Activated B cell treated with CpG ODN at 0.5 μM for 24 hours (primary cell): ENCODE measurements around the gene IGFL1. TPM values are rescaled to one million over a fixed set of nuclear protein-coding genes. Genes with fewer than 3 reads are reported as not detected.
"Not testable (repeated sequence)": the region's sequence is repeated elsewhere in the genome, so short reads cannot be mapped to it uniquely, and the experiment has no call there.

Experiments used
- ATAC-seq: fragments of 200-7000 bp; cut with Tn5 transposase; one replicate; pipeline ENCODE4 v1.10.0; 2021; ENCODE audit warnings: low read depth, mild to moderate bottlenecking, moderate library complexity
- CTCF ChIA-PET: fragments of 350-600 bp; sonication (Branson Sonifier 250); formaldehyde crosslinking; loops from one replicate; lab custom pipeline; 2021; ENCODE audit warnings: antibody characterized with exemption; lab: Charles Lee
- POLR2A ChIA-PET: fragments of 350-600 bp; sonication (Branson Sonifier 250); formaldehyde crosslinking; loops from one replicate; lab custom pipeline; 2021; ENCODE audit warnings: antibody characterized with exemption; lab: Charles Lee
- DNase-seq: peaks from one replicate; pipeline ENCODE4 v3.0.0; 2022
- H3K27ac Mint-ChIP-seq: one replicate; pipeline ENCODE4 v1.8.0; 2020; ENCODE audit warnings: mixed read lengths
- H3K27me3 Mint-ChIP-seq: one replicate; pipeline ENCODE4 v1.8.0; 2021; ENCODE audit warnings: mixed read lengths
- H3K36me3 Mint-ChIP-seq: one replicate; pipeline ENCODE4 v1.8.0; 2021; ENCODE audit warnings: low read depth, mixed read lengths
- H3K4me1 Mint-ChIP-seq: one replicate; pipeline ENCODE4 v1.8.0; 2021; ENCODE audit warnings: mixed read lengths
- H3K4me3 Mint-ChIP-seq: one replicate; pipeline ENCODE4 v1.8.0; 2020; ENCODE audit warnings: mild to moderate bottlenecking, mixed read lengths
- H3K9me3 Mint-ChIP-seq: one replicate; pipeline ENCODE4 v1.8.0; 2020; ENCODE audit warnings: mixed read lengths
- CTCF ChIP-seq: fragments of 200-600 bp; IDR thresholded peaks from one replicate; pipeline ENCODE4 v1.8.0; 2022; ENCODE audit warnings: antibody characterized with exemption, mild to moderate bottlenecking
- intact Hi-C: fragments of 100-400 bp; cut with micrococcal nuclease; formaldehyde crosslinking; loops from one replicate; pipeline ENCODE4 v1.15.1; 2024
- total RNA-seq: library from RNA; stranded (reverse); gene quantifications from 2 replicates; pipeline ENCODE4 v1.2.3, GENCODE V29; 2022

Gene IGFL1
- total RNA-seq, 1 donor from 2014 or later = not detected

DNA sequence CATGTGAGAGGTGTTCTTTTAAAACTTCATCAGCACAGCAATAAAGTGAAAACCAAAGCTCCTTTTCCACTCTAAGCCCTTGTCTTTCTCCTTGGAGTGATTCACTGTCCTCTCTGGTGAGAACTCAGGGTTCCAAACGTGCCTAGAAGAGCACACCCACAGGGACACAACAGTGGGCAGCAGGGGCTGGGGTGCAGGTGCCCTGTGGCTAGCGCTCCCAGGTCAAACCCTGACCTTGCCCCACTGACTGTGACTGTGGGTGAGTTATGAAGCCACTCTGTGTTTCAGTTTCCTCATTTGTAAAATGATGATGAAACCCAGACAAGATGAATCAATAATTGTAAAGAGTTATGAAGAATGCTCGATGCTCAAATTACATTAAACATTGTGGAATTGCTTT lies 37.6 kb upstream of the IGFL1 start:
- ATAC-seq = no peak
- no peaks in the 10 kb centered on the region for H3K9me3 Mint-ChIP-seq
- H3K27ac Mint-ChIP-seq = no peak overlapping the region
- no peaks in the 10 kb centered on the region for H3K36me3 Mint-ChIP-seq
- H3K4me3 Mint-ChIP-seq = no peak overlapping the region
- ChIA-PET POLR2A (no interaction called here), CTCF (interaction anchor here (0.7 kb wide), 1 partner anchor 13 kb away, joined by 3 read pairs; no protein-coding TSS in a partner anchor)
- H3K4me1 Mint-ChIP-seq = no peaks in the 10 kb centered on the region
- peaks cover 55% of the 10 kb centered on the region for H3K27me3 Mint-ChIP-seq
- DNase-seq = no peak
- intact Hi-C loops = no loop called here
- TF ChIP-seq CTCF = no peak

DNA sequence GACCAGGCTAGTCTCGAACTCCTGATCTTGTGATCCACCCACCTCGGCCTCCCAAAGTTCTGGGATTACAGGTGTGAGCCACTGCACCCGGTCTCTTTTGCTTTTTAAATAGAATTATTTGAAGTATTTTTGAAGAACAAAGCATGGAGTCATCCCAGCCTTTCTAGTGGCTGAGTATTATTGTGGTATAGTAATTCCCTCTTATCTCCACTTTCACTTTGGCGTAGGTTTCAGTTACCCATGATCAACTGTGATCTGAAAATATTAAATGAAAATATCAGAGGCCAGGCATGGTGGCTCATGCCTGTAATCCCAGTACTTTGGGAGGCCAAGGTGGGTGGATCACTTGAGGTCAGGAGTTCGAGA lies 36.9 kb upstream of the IGFL1 start:
- H3K27ac Mint-ChIP-seq, H3K9me3 Mint-ChIP-seq, H3K4me3 Mint-ChIP-seq, intact Hi-C loops, ATAC-seq, H3K4me1 Mint-ChIP-seq, DNase-seq, H3K36me3 Mint-ChIP-seq, CTCF ChIA-PET: not testable (repeated sequence)
- POLR2A ChIA-PET = interaction anchor here (0.6 kb wide), 1 partner anchor 1564 kb away, joined by 3 read pairs; no protein-coding TSS in a partner anchor
- peaks cover 59% of the 10 kb centered on the region for H3K27me3 Mint-ChIP-seq

DNA sequence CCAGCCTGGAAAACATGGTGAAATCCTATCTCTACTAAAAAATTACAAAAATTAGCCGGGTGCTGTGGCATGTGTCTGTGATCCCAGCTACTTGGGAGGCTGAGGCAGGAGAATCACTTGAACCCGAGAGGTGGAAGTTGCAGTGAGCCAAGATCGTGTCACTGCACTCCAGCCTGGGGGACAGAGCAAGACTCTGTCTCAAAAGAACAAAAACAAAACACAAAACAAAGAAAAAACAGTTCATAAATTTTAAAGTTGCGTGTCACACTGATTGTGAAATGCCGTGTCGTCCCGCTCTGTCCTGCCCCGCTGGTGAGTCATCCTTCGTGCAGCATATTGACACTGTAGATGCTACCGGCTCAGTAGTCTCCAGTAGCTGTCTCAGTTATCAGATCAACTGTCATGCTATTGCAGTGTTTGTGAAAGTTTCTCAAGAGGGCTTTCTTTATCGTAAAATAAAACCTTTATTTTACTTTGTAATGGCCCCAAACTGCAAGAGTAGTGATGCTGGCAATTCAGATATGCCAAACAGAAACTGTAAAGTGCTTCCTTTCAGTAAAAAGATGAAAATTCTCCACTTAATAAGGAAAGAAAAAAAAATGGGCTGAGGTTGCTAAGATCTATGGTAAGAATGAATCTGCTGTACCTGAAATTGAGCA lies 36.4 kb upstream of the IGFL1 start:
- POLR2A ChIA-PET = no interaction called here
- no peaks in the 10 kb centered on the region for H3K4me1 Mint-ChIP-seq
- H3K36me3 Mint-ChIP-seq = no peaks in the 10 kb centered on the region
- no peak for ATAC-seq
- H3K4me3 Mint-ChIP-seq = no peak overlapping the region
- H3K27ac Mint-ChIP-seq = no peak overlapping the region
- H3K27me3 Mint-ChIP-seq = peaks cover 57% of the 10 kb centered on the region
- no peak for DNase-seq
- CTCF ChIA-PET = interaction anchor here (1.5 kb wide), 1 partner anchor 72 kb away, joined by 3 read pairs; no protein-coding TSS in a partner anchor
- no peaks in the 10 kb centered on the region for H3K9me3 Mint-ChIP-seq
- no peak for TF ChIP-seq CTCF
- intact Hi-C loops = no loop called here

DNA sequence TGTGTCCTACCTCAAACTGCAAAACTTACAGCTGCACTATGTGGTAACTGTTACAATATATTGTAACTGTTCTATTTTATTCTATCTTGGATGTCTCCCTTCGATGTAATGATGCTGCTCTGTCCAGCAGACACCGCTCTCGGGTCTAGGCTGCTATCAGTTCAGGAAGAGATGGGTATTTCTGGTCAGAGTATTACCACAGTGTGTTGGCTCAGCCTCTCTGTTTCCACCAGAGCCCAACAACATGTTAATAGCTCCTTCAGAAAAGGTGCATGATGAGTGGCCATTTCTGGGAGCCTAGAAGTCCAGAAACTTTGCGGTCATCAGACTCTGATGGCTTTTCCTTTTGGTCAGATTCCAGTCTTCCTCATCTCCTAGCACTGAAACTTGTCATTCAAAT lies 35.9 kb upstream of the IGFL1 start:
- Mint-ChIP-seq H3K4me1 (no peaks in the 10 kb centered on the region), H3K4me3 (no peak overlapping the region), H3K27ac (no peak overlapping the region), H3K36me3 (no peaks in the 10 kb centered on the region), H3K9me3 (no peaks in the 10 kb centered on the region), H3K27me3 (peaks cover 51% of the 10 kb centered on the region)
- ATAC-seq (no peak), DNase-seq (no peak)
- ChIA-PET CTCF (interaction anchor here (1.5 to 1.6 kb wide), 2 partner anchors 72 to 165 kb away, joined by 3 to 5 read pairs; no protein-coding TSS in a partner anchor), POLR2A (no interaction called here)
- TF ChIP-seq CTCF = no peak
- intact Hi-C loops = no loop called here

DNA sequence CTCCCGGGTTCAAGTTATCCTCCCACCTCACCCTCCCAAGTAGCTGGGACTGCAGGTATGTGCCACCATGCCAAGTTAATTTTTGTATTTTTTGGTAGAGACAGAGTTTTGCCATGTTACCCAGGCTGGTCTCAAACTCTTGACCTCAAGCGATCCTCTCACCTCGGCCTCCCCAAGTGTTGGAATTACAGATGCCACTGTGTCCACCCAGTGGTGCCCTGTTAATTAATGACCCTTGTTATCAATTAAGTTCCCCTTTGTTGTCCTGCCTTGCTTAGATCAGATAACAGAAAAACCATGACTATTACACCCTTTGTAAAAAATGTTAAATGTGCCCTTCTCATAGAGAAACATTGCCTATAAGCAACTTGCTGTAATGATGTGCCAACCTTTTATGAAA lies 34.4 kb upstream of the IGFL1 start:
- ATAC-seq = no peak
- no peaks in the 10 kb centered on the region for H3K9me3 Mint-ChIP-seq
- no peaks in the 10 kb centered on the region for H3K36me3 Mint-ChIP-seq
- peaks cover 40% of the 10 kb centered on the region for H3K27me3 Mint-ChIP-seq
- intact Hi-C loops = no loop called here
- no peaks in the 10 kb centered on the region for H3K4me1 Mint-ChIP-seq
- POLR2A ChIA-PET = no interaction called here
- CTCF ChIA-PET = interaction anchor here (1.6 kb wide), 1 partner anchor 166 kb away, joined by 5 read pairs; no protein-coding TSS in a partner anchor
- no peak overlapping the region for H3K27ac Mint-ChIP-seq
- DNase-seq = no peak
- H3K4me3 Mint-ChIP-seq = no peak overlapping the region
- TF ChIP-seq CTCF = no peak

DNA sequence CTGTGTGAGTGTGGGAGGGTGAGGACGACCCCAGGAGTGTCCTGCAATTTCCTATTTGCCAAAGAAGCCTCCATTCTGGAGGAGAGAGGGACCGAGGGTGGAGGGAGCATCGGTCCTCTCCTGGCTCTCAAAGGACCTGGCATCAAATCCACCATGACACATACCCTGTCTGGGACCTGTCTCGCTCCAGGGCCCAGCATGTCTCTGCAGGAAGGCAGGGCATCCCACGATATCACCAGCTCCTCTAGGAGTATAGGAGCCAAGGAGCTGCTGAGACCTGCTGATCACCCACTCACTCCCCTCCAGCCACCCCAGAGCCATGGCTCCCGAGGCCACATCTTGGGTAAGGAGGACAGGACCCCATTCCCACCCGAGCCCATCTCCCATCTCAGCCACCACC lies 33.6 kb upstream of the IGFL1 start:
- H3K4me3 Mint-ChIP-seq, H3K9me3 Mint-ChIP-seq, POLR2A ChIA-PET, H3K4me1 Mint-ChIP-seq, ATAC-seq, CTCF ChIA-PET, H3K27ac Mint-ChIP-seq, H3K36me3 Mint-ChIP-seq, DNase-seq, intact Hi-C loops: not testable (repeated sequence)
- peaks cover 35% of the 10 kb centered on the region for H3K27me3 Mint-ChIP-seq
